H1 (cell line): ENCODE data around the gene KSR2. TPM values are rescaled to one million over a fixed set of nuclear protein-coding genes. Genes with fewer than 3 reads are reported as not detected.

Source experiments
- CTCF ChIA-PET: fragments of 300-600 bp; sonication (Branson Sonifier 250); formaldehyde crosslinking; loops from one replicate; lab custom pipeline; 2021; ENCODE audit not compliant: partially characterized antibody; lab: Charles Lee
- POLR2A ChIA-PET: fragments of 300-600 bp; sonication (Branson Sonifier 250); formaldehyde crosslinking; loops from one replicate; lab custom pipeline; 2021; ENCODE audit warnings: inconsistent platforms; ENCODE audit not compliant: partially characterized antibody; lab: Charles Lee
- DNase-seq, 2 experiments: peaks; one replicate each; pipeline versions ENCODE4 v3.0.0 to v3.0.0-alpha.2; 2010 to 2022; ENCODE audit warnings: low spot score in 2 of 2, low read depth in 1 of 2, mixed read lengths in 1 of 2
- FAIRE-seq: peaks from 2 replicates; lab custom pipeline; 2011; peaks lifted over from hg19 to GRCh38; lab: Jason Lieb, UNC
- H2AFZ ChIP-seq: 2 replicates; pipeline ENCODE4 v1.8.1; 2012; ENCODE audit warnings: low read length, inconsistent platforms
- H2AK5ac ChIP-seq: 2 replicates; pipeline ENCODE4 v1.6.1; 2013; ENCODE audit warnings: low read depth, low read length
- H2BK120ac ChIP-seq: replicated peaks from 2 replicates; pipeline ENCODE3; 2013; ENCODE audit warnings: low read depth, low read length, inconsistent platforms
- H2BK12ac ChIP-seq: 2 replicates; pipeline ENCODE4 v1.6.1; 2013; ENCODE audit warnings: low read depth, low read length
- H2BK15ac ChIP-seq: 2 replicates; pipeline ENCODE4 v1.6.1; 2013; ENCODE audit warnings: low read length
- H2BK20ac ChIP-seq: 2 replicates; pipeline ENCODE4 v1.6.1; 2013; ENCODE audit warnings: low read length
- H2BK5ac ChIP-seq: 2 replicates; pipeline ENCODE4 v1.6.1; 2013; ENCODE audit warnings: low read depth, low read length
- H3K14ac ChIP-seq: 2 replicates; pipeline ENCODE4 v1.6.1; 2013; ENCODE audit warnings: inconsistent platforms; ENCODE audit not compliant: insufficient read length
- H3K18ac ChIP-seq: 2 replicates; pipeline ENCODE4 v1.6.1; 2013; ENCODE audit warnings: low read length; ENCODE audit errors: extremely low read depth
- H3K23ac ChIP-seq: 2 replicates; pipeline ENCODE4 v1.6.1; 2013; ENCODE audit warnings: inconsistent platforms; ENCODE audit not compliant: insufficient read length
- H3K23me2 ChIP-seq: 2 replicates; pipeline ENCODE4 v1.6.1; 2013; ENCODE audit warnings: low read depth, low read length
- H3K27ac ChIP-seq: 2 replicates; pipeline ENCODE4 v1.6.1; 2011; ENCODE audit warnings: low read depth, low read length, inconsistent platforms
- H3K27me3 ChIP-seq, 4 experiments: replicated peaks in 1 of 4; 1 replicate in 1 of 4; 2 replicates in 3 of 4; pipeline versions ENCODE4 v1.6.1 to v1.8.1; 2011 to 2013; ENCODE audit warnings: low read length in 3 of 4, mild to moderate bottlenecking in 3 of 4, inconsistent platforms in 2 of 4, mixed read lengths in 2 of 4, moderate library complexity in 1 of 4; ENCODE audit not compliant: control insufficient read depth in 3 of 4, insufficient read depth in 3 of 4; ENCODE audit errors: extremely low read depth in 1 of 4
- H3K36me3 ChIP-seq, 4 experiments: 2 replicates each; pipeline versions ENCODE4 v1.6.1 to v1.8.1; 2011 to 2013; ENCODE audit warnings: mild to moderate bottlenecking in 4 of 4, low read length in 3 of 4, moderate library complexity in 2 of 4, control low read depth in 1 of 4, inconsistent platforms in 1 of 4; ENCODE audit not compliant: insufficient read depth in 4 of 4, control insufficient read depth in 2 of 4
- H3K4ac ChIP-seq: replicated peaks from 2 replicates; pipeline ENCODE3; 2013; ENCODE audit warnings: low read length, low read depth, mixed read lengths, inconsistent platforms; ENCODE audit not compliant: insufficient read length
- H3K4me1 ChIP-seq, 4 experiments: replicated peaks in 1 of 4; 1 replicate in 1 of 4; 2 replicates in 3 of 4; pipeline versions ENCODE4 v1.6.1 to v1.8.1; 2011 to 2013; ENCODE audit warnings: low read length in 3 of 4, inconsistent platforms in 2 of 4, mixed read lengths in 1 of 4; ENCODE audit not compliant: insufficient read depth in 4 of 4, control insufficient read depth in 3 of 4
- H3K4me2 ChIP-seq, 2 experiments: 2 replicates each; pipeline versions ENCODE4 v1.6.1 to v1.8.1; 2011 to 2013; ENCODE audit warnings: low read depth in 2 of 2, low read length in 2 of 2, control low read depth in 1 of 2, inconsistent platforms in 1 of 2, mild to moderate bottlenecking in 1 of 2; ENCODE audit not compliant: insufficient read depth in 1 of 2
- H3K4me3 ChIP-seq, 4 experiments: fragments of 200-600, 300-600 bp in 1 of 4; sonication (generic), shearing (Covaris generic), sonication (Bioruptor Twin) in 1 of 4; 2 replicates each; pipeline versions ENCODE4 v1.5.1 to v1.8.1; 2011 to 2016; ENCODE audit warnings: low read length in 4 of 4, low read depth in 3 of 4, control low read depth in 2 of 4, inconsistent platforms in 2 of 4, mild to moderate bottlenecking in 2 of 4, mixed read lengths in 1 of 4, moderate library complexity in 1 of 4; ENCODE audit not compliant: insufficient read depth in 2 of 4; ENCODE audit errors: extremely low read depth in 1 of 4
- H3K56ac ChIP-seq: replicated peaks from 2 replicates; pipeline ENCODE3; 2013; ENCODE audit warnings: low read depth, mild to moderate bottlenecking, mixed read lengths, low read length, inconsistent platforms; ENCODE audit not compliant: insufficient read length
- H3K79me1 ChIP-seq: 2 replicates; pipeline ENCODE4 v1.6.1; 2013; ENCODE audit warnings: low read depth, low read length, control low read depth
- H3K79me2 ChIP-seq, 2 experiments: 2 replicates each; pipeline versions ENCODE4 v1.6.1 to v1.8.1; 2012 to 2013; ENCODE audit warnings: low read length in 2 of 2, mild to moderate bottlenecking in 2 of 2, inconsistent platforms in 1 of 2; ENCODE audit not compliant: insufficient read depth in 2 of 2, control insufficient read depth in 1 of 2
- H3K9ac ChIP-seq, 4 experiments: replicated peaks in 1 of 4; 1 replicate in 1 of 4; 2 replicates in 3 of 4; pipeline versions ENCODE4 v1.6.1 to v1.8.1; 2011 to 2013; ENCODE audit warnings: low read depth in 3 of 4, low read length in 3 of 4, control low read depth in 2 of 4, mild to moderate bottlenecking in 2 of 4, moderate library complexity in 2 of 4, inconsistent platforms in 1 of 4; ENCODE audit errors: extremely low read depth in 1 of 4
- H3K9me3 ChIP-seq, 2 experiments: 2 replicates each; pipeline versions ENCODE4 v1.6.1 to v1.8.1; 2012 to 2013; ENCODE audit warnings: mild to moderate bottlenecking in 2 of 2, moderate library complexity in 2 of 2, control low read depth in 1 of 2, inconsistent platforms in 1 of 2, low read depth in 1 of 2, low read length in 1 of 2, mixed read lengths in 1 of 2; ENCODE audit not compliant: insufficient read depth in 2 of 2
- H4K20me1 ChIP-seq, 2 experiments: replicated peaks in 1 of 2; 2 replicates each; pipeline versions ENCODE3 to v1.8.1; 2011 to 2013; ENCODE audit warnings: inconsistent platforms in 2 of 2, low read length in 2 of 2, mild to moderate bottlenecking in 1 of 2; ENCODE audit not compliant: insufficient read depth in 2 of 2, control insufficient read depth in 1 of 2
- H4K5ac ChIP-seq: 2 replicates; pipeline ENCODE4 v1.6.1; 2013; ENCODE audit warnings: low read length, low read depth, mixed read lengths, inconsistent platforms; ENCODE audit not compliant: insufficient read length
- H4K8ac ChIP-seq: 2 replicates; pipeline ENCODE4 v1.8.0; 2013; ENCODE audit warnings: mild to moderate bottlenecking, moderate library complexity, low read length, inconsistent platforms; ENCODE audit not compliant: insufficient read depth; ENCODE audit errors: extremely low read depth
- H4K91ac ChIP-seq: replicated peaks from 2 replicates; pipeline ENCODE3; 2013; ENCODE audit warnings: low read length, mixed read lengths, inconsistent platforms; ENCODE audit not compliant: insufficient read length
- BACH1 ChIP-seq: IDR thresholded peaks from 2 replicates; pipeline ENCODE4 v1.6.1; 2012; ENCODE audit warnings: low read length, improper control_type of control experiment
- CEBPB ChIP-seq: IDR thresholded peaks from 2 replicates; pipeline ENCODE4 v1.6.1; 2012; ENCODE audit warnings: low read depth, low read length
- CHD2 ChIP-seq: IDR thresholded peaks from 2 replicates; pipeline ENCODE4 v1.6.1; 2012; ENCODE audit warnings: low read length, improper control_type of control experiment
- EP300 ChIP-seq, 2 experiments: IDR thresholded peaks; 1 replicate in 1 of 2; 2 replicates in 1 of 2; pipeline ENCODE4 v1.6.1; 2011 to 2012; ENCODE audit warnings: low read depth in 2 of 2, low read length in 2 of 2, mild to moderate bottlenecking in 2 of 2, borderline replicate concordance in 1 of 2, inconsistent platforms in 1 of 2, moderate library complexity in 1 of 2
- GABPA ChIP-seq: IDR thresholded peaks from 2 replicates; pipeline ENCODE4 v1.6.1; 2011; ENCODE audit warnings: mild to moderate bottlenecking, low read length, moderate library complexity, borderline replicate concordance; ENCODE audit not compliant: insufficient read depth
- HDAC2 ChIP-seq, 2 experiments: fragments of 300-600 bp in 1 of 2; sonication (generic) in 1 of 2; IDR thresholded peaks; 2 replicates each; pipeline ENCODE4 v1.6.1; 2011 to 2012; ENCODE audit warnings: low read depth in 2 of 2, low read length in 2 of 2, mild to moderate bottlenecking in 2 of 2, moderate library complexity in 2 of 2, borderline replicate concordance in 1 of 2, inconsistent platforms in 1 of 2
- KDM5A ChIP-seq: fragments of 200-600 bp; IDR thresholded peaks from 2 replicates; pipeline ENCODE4 v1.7.1; 2012; ENCODE audit warnings: mild to moderate bottlenecking, low read length, inconsistent platforms, mixed read lengths
- RBBP5 ChIP-seq: IDR thresholded peaks from 2 replicates; pipeline ENCODE4 v1.7.1; 2012; ENCODE audit warnings: low read depth, mild to moderate bottlenecking, inconsistent platforms, low read length, moderate library complexity, borderline replicate concordance
- SIRT6 ChIP-seq: IDR thresholded peaks from one replicate; pipeline ENCODE4 v1.7.1; 2012; ENCODE audit warnings: low read length, inconsistent platforms
- WGBS, 2 experiments: shearing (Covaris generic) in 1 of 2; methylation state at CpG; one replicate each; pipeline versions ENCODE4 v1.1.6 to v1.1.7; 2013 to 2015; ENCODE audit warnings: low lambda C conversion rate in 2 of 2, mixed read lengths in 2 of 2, inconsistent platforms in 1 of 2, low coverage in 1 of 2, missing lambda C conversion rate in 1 of 2; ENCODE audit not compliant: insufficient replicate concordance in 2 of 2, insufficient coverage in 1 of 2, insufficient read length in 1 of 2; ENCODE audit errors: extremely low coverage in 1 of 2, missing lambda C conversion rate in 1 of 2; 5-methylcytosine and 5-hydroxymethylcytosine counted together
- polyA plus RNA-seq, 7 experiments: library from polyadenylated mRNA; depleted of rRNA in 3 of 7; stranded (reverse) in 5 of 7; unstranded in 2 of 7; fragments of >200 nt in 5 of 7; fragments of 200-250 nt in 2 of 7; gene quantifications; 1 replicate in 5 of 7; 2 replicates in 1 of 7; 4 replicates in 1 of 7; pipeline versions ENCODE4 v1.2.1 to v1.2.3, GENCODE V29; 2011 to 2013; ENCODE audit warnings: missing spikeins in 2 of 7, mixed read lengths in 2 of 7
- total RNA-seq: library from RNA; stranded (reverse); fragmentation: NEBNext Ultra II Directional; extraction: Animal tissue kit (Norgen Biotek cat#: 25700); gene quantifications from 2 replicates; pipeline ENCODE4 v1.2.1, GENCODE V29; 2021
- TF ChIP-seq, protein P1 (sequence below), 3 experiments: IDR thresholded peaks; 1 replicate in 2 of 3; 2 replicates in 1 of 3; pipeline versions ENCODE4 v1.5.1 to v1.6.1; 2011; ENCODE audit warnings: low read length in 3 of 3, mild to moderate bottlenecking in 3 of 3, inconsistent platforms in 2 of 3, low read depth in 1 of 3, moderate library complexity in 1 of 3; ENCODE audit not compliant: insufficient read depth in 1 of 3; ENCODE audit errors: control extremely low read depth in 1 of 3
- TF ChIP-seq, protein P2 (sequence below): IDR thresholded peaks from 2 replicates; pipeline ENCODE4 v1.6.1; 2011; ENCODE audit warnings: low read depth, mild to moderate bottlenecking, low read length; ENCODE audit not compliant: insufficient read depth

KSR2 gene
- total and polyA plus RNA-seq, 2 of the 8 experiments (the other 6 are each of a cell fraction or from before 2014, with no cell fraction given) = 0.74 to 2.2 TPM

DNA sequence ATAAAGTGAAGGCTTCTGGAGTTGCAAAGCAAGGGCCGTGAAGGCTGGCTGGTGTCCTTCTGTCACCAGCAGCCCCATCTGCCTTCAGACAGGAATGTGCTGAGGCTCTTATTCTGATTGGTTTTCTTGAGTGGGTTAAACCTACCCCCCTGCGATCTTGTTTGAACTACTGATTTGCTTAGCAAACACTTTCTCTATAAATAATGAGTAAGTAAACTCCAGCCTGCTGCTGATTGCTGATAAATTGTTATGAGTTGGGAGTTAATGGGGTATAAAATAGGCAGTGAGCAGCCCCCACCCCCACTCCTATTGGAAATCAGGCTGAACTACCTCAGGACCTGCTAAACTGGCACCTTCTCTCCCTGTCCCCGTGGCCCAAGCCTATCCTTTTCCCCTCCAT, 461.2 kb downstream of the KSR2 start:
- 93% methylated on average over 3 of the region's 3 CpGs; no CpG with 5 or more reads in 1 of the 2 experiments for WGBS, 2 experiments
- no peak overlapping the region for H3K23ac ChIP-seq
- TF ChIP-seq RBBP5 (no peak), EP300 (IDR thresholded peaks at IDR 0.05; ENCODE audit: borderline replicate concordance in 1 of 2, low read depth in 2 of 2, low read length in 2 of 2) (no peak), SIRT6 (no peak), CHD2 (no peak), BACH1 (no peak), CEBPB (no peak), KDM5A (no peak), HDAC2 (IDR thresholded peaks at IDR 0.05; ENCODE audit: borderline replicate concordance in 1 of 2, low read depth in 2 of 2, low read length in 2 of 2) (no peak), GABPA (no peak)
- TF ChIP-seq, protein P1, sequence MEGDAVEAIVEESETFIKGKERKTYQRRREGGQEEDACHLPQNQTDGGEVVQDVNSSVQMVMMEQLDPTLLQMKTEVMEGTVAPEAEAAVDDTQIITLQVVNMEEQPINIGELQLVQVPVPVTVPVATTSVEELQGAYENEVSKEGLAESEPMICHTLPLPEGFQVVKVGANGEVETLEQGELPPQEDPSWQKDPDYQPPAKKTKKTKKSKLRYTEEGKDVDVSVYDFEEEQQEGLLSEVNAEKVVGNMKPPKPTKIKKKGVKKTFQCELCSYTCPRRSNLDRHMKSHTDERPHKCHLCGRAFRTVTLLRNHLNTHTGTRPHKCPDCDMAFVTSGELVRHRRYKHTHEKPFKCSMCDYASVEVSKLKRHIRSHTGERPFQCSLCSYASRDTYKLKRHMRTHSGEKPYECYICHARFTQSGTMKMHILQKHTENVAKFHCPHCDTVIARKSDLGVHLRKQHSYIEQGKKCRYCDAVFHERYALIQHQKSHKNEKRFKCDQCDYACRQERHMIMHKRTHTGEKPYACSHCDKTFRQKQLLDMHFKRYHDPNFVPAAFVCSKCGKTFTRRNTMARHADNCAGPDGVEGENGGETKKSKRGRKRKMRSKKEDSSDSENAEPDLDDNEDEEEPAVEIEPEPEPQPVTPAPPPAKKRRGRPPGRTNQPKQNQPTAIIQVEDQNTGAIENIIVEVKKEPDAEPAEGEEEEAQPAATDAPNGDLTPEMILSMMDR (IDR thresholded peaks at IDR 0.05; ENCODE audit: control extremely low read depth in 1 of 3, insufficient read depth in 1 of 3, low read depth in 1 of 3, low read length in 3 of 3) = no peak
- TF ChIP-seq, protein P2, sequence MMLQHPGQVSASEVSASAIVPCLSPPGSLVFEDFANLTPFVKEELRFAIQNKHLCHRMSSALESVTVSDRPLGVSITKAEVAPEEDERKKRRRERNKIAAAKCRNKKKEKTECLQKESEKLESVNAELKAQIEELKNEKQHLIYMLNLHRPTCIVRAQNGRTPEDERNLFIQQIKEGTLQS = no peak

More for the DNA sequence above, 461.2 kb downstream of the KSR2 start:
- Histone ChIP-seq H3K18ac (no peak overlapping the region), H2BK120ac (no peak overlapping the region), H3K27ac (no peak overlapping the region), H3K23me2 (peaks cover 6% of the 10 kb centered on the region; the same call in 1 of the 2 replicates), H2AK5ac (no peak overlapping the region), H2BK12ac (no peak overlapping the region), H3K4me2 (no peak overlapping the region), H2AFZ (no peak overlapping the region), H3K9me3 (no peaks in the 10 kb centered on the region), H3K36me3 (no peaks in the 10 kb centered on the region), H3K79me1 (no peaks in the 10 kb centered on the region), H3K4ac (no peak overlapping the region), H4K91ac (no peak overlapping the region), H2BK5ac (no peak overlapping the region), H2BK20ac (no peak overlapping the region), H3K4me3 (no peak overlapping the region), H4K20me1 (no peaks in the 10 kb centered on the region), H4K8ac (no peak overlapping the region), H3K56ac (no peak overlapping the region), H3K4me1 (peaks cover 0 to 4% (median 0%) of the 10 kb centered on the region in 4 experiments; a peak in 1 of 7 replicates), H3K27me3 (no peaks in the 10 kb centered on the region), H2BK15ac (no peak overlapping the region), H3K79me2 (no peaks in the 10 kb centered on the region), H3K9ac (no peak overlapping the region), H4K5ac (no peak overlapping the region), H3K14ac (no peak overlapping the region)
- ChIA-PET POLR2A (no interaction called here), CTCF (interaction anchor here (0.8 kb wide), 1 partner anchor 37 kb away, joined by 3 read pairs; no protein-coding TSS in a partner anchor)
- no peak for DNase-seq
- no peak for FAIRE-seq
